Naive thymus-derived CD4-positive, alpha-beta T cell (primary cell): ENCODE data around the gene RFXANK. TPM values are rescaled to one million over a fixed set of nuclear protein-coding genes. Genes with fewer than 3 reads are reported as not detected.

Source experiments
- ATAC-seq: fragments of 150-1000 bp; cut with Tn5 transposase; 2 replicates; pipeline ENCODE4 v1.10.0; 2021; ENCODE audit warnings: mild to moderate bottlenecking, moderate library complexity
- CTCF ChIA-PET: fragments of 350-600 bp; sonication (Branson Sonifier 250); formaldehyde crosslinking; loops from one replicate; lab custom pipeline; 2021; ENCODE audit warnings: antibody characterized with exemption; lab: Charles Lee
- POLR2A ChIA-PET: fragments of 350-600 bp; sonication (Branson Sonifier 250); formaldehyde crosslinking; loops from one replicate; lab custom pipeline; 2021; ENCODE audit warnings: antibody characterized with exemption, inconsistent platforms; lab: Charles Lee
- DNase-seq, 9 donors: peaks; one replicate each; pipeline versions ENCODE4 v3.0.0 to v3.0.0-alpha.2; 2020 to 2022; ENCODE audit warnings: mixed read lengths in 1 of 9
- H3K27ac ChIP-seq: one replicate; pipeline ENCODE4 v1.7.0; 2013; ENCODE audit warnings: mild to moderate bottlenecking, low read depth, low read length, moderate library complexity
- H3K27me3 ChIP-seq, 2 donors: one replicate each; pipeline ENCODE4 v1.7.0; 2013; ENCODE audit warnings: low read length in 2 of 2, mild to moderate bottlenecking in 2 of 2, moderate library complexity in 2 of 2; ENCODE audit not compliant: control insufficient read depth in 2 of 2, insufficient read depth in 2 of 2
- H3K36me3 ChIP-seq, 3 experiments: 1 replicate in 2 of 3; 2 replicates in 1 of 3; pipeline ENCODE4 v1.7.0; 2013; ENCODE audit warnings: low read length in 3 of 3, mild to moderate bottlenecking in 3 of 3, moderate library complexity in 1 of 3; ENCODE audit not compliant: insufficient read depth in 3 of 3, control insufficient read depth in 2 of 3
- H3K4me1 ChIP-seq, 2 donors: one replicate each; pipeline ENCODE4 v1.7.0; 2013; ENCODE audit warnings: low read length in 2 of 2, mild to moderate bottlenecking in 2 of 2, moderate library complexity in 1 of 2; ENCODE audit not compliant: control insufficient read depth in 2 of 2, insufficient read depth in 2 of 2
- H3K4me3 ChIP-seq: 2 replicates; pipeline ENCODE4 v1.7.0; 2013; ENCODE audit warnings: mild to moderate bottlenecking, low read length
- H3K9me3 ChIP-seq, 3 experiments: 1 replicate in 2 of 3; 2 replicates in 1 of 3; pipeline ENCODE4 v1.7.0; 2013; ENCODE audit warnings: low read length in 3 of 3; ENCODE audit not compliant: control insufficient read depth in 2 of 3
- H3K27ac Mint-ChIP-seq, 9 donors: one replicate each; pipeline ENCODE4 v1.8.0; 2020 to 2022; ENCODE audit warnings: mixed read lengths in 9 of 9, mild to moderate bottlenecking in 8 of 9, moderate library complexity in 5 of 9, inconsistent platforms in 2 of 9
- H3K27me3 Mint-ChIP-seq, 5 donors: one replicate each; pipeline ENCODE4 v1.8.0; 2021 to 2022; ENCODE audit warnings: mixed read lengths in 5 of 5, mild to moderate bottlenecking in 1 of 5
- H3K36me3 Mint-ChIP-seq, 5 donors: one replicate each; pipeline ENCODE4 v1.8.0; 2020 to 2022; ENCODE audit warnings: mixed read lengths in 5 of 5, mild to moderate bottlenecking in 3 of 5, inconsistent platforms in 1 of 5
- H3K4me1 Mint-ChIP-seq, 7 donors: one replicate each; pipeline ENCODE4 v1.8.0; 2020 to 2022; ENCODE audit warnings: mixed read lengths in 7 of 7, mild to moderate bottlenecking in 3 of 7, inconsistent platforms in 1 of 7
- H3K4me3 Mint-ChIP-seq, 10 donors: one replicate each; pipeline ENCODE4 v1.8.0; 2020 to 2022; ENCODE audit warnings: mild to moderate bottlenecking in 10 of 10, mixed read lengths in 10 of 10, moderate library complexity in 6 of 10, inconsistent platforms in 2 of 10
- H3K9me3 Mint-ChIP-seq, 11 donors: one replicate each; pipeline ENCODE4 v1.8.0; 2020 to 2022; ENCODE audit warnings: mixed read lengths in 11 of 11, mild to moderate bottlenecking in 4 of 11, inconsistent platforms in 1 of 11, moderate library complexity in 1 of 11
- intact Hi-C, 2 donors: fragments of 100-400 bp; cut with micrococcal nuclease; formaldehyde crosslinking; loops; one replicate each; pipeline ENCODE4 v1.15.1; 2023
- polyA plus RNA-seq, 2 donors: library from polyadenylated mRNA; unstranded; fragments of 300-500 nt; fragmentation: Illumina TruSeq; gene quantifications; one replicate each; pipeline ENCODE4 v1.2.3, GENCODE V29; 2021
- total RNA-seq, 6 experiments: library from RNA in 5 of 6; stranded (reverse) in 5 of 6; gene quantifications; 1 replicate in 5 of 6; 2 replicates in 1 of 6; pipeline ENCODE4 v1.2.3 and lab custom pipeline; 2021 to 2026

The RFXANK gene
- total and polyA plus RNA-seq, 7 experiments from 2014 or later: 60.8 to 114 (median 76.9) TPM

DNA sequence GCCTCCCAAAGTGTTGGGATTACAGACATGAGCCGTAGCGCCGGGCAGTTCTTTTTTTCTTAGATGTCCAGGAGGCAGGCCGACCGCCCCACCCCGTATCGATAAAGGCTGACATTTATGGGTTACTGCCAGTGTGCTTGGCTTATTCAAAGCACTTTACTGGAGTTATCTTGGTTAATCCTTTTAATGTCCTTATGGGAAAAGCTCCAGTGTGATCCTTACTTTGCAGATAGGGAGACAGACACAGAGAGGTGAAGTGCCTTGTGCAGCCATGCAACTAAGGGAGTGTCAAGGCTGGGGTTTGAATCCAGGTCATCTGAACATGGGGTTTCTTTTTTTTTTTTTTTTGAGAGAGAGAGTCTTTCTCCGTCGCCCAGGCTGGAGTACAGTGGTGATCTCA lies 38.9 kb downstream of the RFXANK start:
- Mint-ChIP-seq H3K36me3 (peaks cover 0 to 3% (median 2%) of the 10 kb centered on the region in 5 donors), H3K4me3 (no peak overlapping the region), H3K27me3 (peaks cover 2 to 10% (median 5%) of the 10 kb centered on the region in 5 donors), H3K27ac (no peak overlapping the region), H3K9me3 (peaks cover 0 to 30% (median 11%) of the 10 kb centered on the region in 11 donors), H3K4me1 (no peaks in the 10 kb centered on the region)
- intact Hi-C loops: no loop called here
- no peak for ATAC-seq
- Histone ChIP-seq H3K9me3 (peaks cover 0 to 20% (median 0%) of the 10 kb centered on the region in 3 experiments), H3K27ac (no peak overlapping the region), H3K27me3 (no peaks in the 10 kb centered on the region), H3K36me3 (no peaks in the 10 kb centered on the region), H3K4me1 (no peaks in the 10 kb centered on the region), H3K4me3 (no peak overlapping the region)
- no peak for DNase-seq
- POLR2A ChIA-PET: no interaction called here
- CTCF ChIA-PET: interaction anchor here (1.9 kb wide), 1 partner anchor 85 kb away, joined by 7 read pairs; no protein-coding TSS in a partner anchor

DNA sequence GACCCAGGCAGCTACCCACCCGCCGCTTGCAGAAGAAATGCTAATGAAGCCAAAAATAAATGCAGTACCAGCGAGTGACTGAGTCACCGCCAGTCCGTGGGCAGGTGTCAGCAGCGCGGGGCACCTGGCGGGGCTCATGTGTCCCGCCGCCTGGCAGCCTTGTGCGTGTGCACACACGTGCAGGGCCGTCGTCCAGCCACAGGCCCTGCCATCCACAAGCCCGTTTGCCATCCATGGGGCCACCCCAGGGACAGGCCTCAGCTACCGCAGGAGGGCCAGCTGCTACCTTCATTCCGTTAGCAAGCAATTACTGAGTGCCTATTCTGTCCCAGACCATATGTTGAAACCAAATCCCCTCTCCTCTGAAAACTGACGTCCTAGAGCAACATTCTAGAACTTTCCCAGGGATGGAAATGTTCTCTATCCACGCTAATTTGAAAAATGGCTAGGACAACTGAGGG lies 40.2 kb downstream of the RFXANK start:
- H3K36me3 ChIP-seq: no peaks in the 10 kb centered on the region
- H3K4me3 ChIP-seq: no peak overlapping the region
- H3K27ac ChIP-seq: no peak overlapping the region
- Mint-ChIP-seq H3K27ac (no peak overlapping the region), H3K4me3 (no peak overlapping the region), H3K9me3 (peaks cover 0 to 34% (median 13%) of the 10 kb centered on the region in 11 donors), H3K4me1 (no peaks in the 10 kb centered on the region), H3K36me3 (peaks cover 0 to 6% (median 5%) of the 10 kb centered on the region in 5 donors), H3K27me3 (peaks cover 3 to 15% (median 7%) of the 10 kb centered on the region in 5 donors)
- POLR2A ChIA-PET: no interaction called here
- intact Hi-C loops: no loop called here
- CTCF ChIA-PET: interaction anchor here (0.8 kb wide), 1 partner anchor 205 kb away, joined by 3 read pairs; no protein-coding TSS in a partner anchor
- DNase-seq (no peak), ATAC-seq (no peak)
- peaks cover 0 to 25% (median 0%) of the 10 kb centered on the region in 3 experiments for H3K9me3 ChIP-seq
- no peaks in the 10 kb centered on the region for H3K27me3 ChIP-seq
- no peaks in the 10 kb centered on the region for H3K4me1 ChIP-seq

GRCh38 chr19:19234220-19234816 lies 42.3 kb downstream of the RFXANK start:
- ATAC-seq: no peak
- peaks cover 0 to 6% (median 5%) of the 10 kb centered on the region in 5 donors for H3K36me3 Mint-ChIP-seq
- H3K9me3 ChIP-seq: peaks cover 0 to 25% (median 0%) of the 10 kb centered on the region in 3 experiments
- POLR2A ChIA-PET: no interaction called here
- H3K4me1 Mint-ChIP-seq: peaks cover 0 to 2% (median 0%) of the 10 kb centered on the region in 7 donors
- no peaks in the 10 kb centered on the region for H3K27me3 ChIP-seq
- H3K27ac Mint-ChIP-seq: peak overlapping the region in 1 of 9 donors; percentile 41
- CTCF ChIA-PET: no interaction called here
- H3K27ac ChIP-seq: no peak overlapping the region
- DNase-seq: no peak
- no peaks in the 10 kb centered on the region for H3K36me3 ChIP-seq
- H3K27me3 Mint-ChIP-seq: peaks cover 5 to 23% (median 13%) of the 10 kb centered on the region in 5 donors
- intact Hi-C loops: no loop called here
- H3K9me3 Mint-ChIP-seq: peaks cover 0 to 34% (median 13%) of the 10 kb centered on the region in 11 donors
- H3K4me1 ChIP-seq: no peaks in the 10 kb centered on the region
- no peak overlapping the region for H3K4me3 Mint-ChIP-seq
- H3K4me3 ChIP-seq: no peak overlapping the region

DNA sequence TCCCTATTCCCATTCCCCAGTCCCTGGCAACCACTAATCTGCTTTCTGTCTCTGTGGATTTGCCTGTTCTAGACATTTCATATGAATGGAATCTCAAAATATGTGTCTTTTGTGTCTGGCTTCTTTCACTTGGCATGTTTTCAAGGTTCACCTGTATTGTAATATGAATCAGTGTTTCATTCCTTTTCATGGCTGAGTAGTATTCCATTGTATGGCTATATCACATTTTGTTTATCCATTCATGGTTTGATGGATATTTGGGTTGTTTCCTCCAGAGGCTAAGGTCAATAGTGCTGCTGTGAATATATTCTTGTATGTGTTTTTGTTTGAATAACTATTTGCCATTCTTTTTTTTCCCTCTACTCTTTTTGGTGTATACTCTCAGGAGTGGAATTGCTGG lies 44.1 kb downstream of the RFXANK start:
- DNase-seq: no peak
- Mint-ChIP-seq H3K9me3 (peaks cover 0 to 34% (median 13%) of the 10 kb centered on the region in 11 donors), H3K27me3 (peaks cover 5 to 35% (median 22%) of the 10 kb centered on the region in 5 donors), H3K4me3 (no peak overlapping the region), H3K4me1 (peaks cover 0 to 2% (median 0%) of the 10 kb centered on the region in 7 donors), H3K27ac (no peak overlapping the region), H3K36me3 (peaks cover 0 to 6% (median 5%) of the 10 kb centered on the region in 5 donors)
- intact Hi-C loops: no loop called here
- Histone ChIP-seq H3K4me3 (no peak overlapping the region), H3K27ac (no peak overlapping the region), H3K27me3 (no peaks in the 10 kb centered on the region), H3K9me3 (peaks cover 0 to 25% (median 0%) of the 10 kb centered on the region in 3 experiments), H3K36me3 (no peaks in the 10 kb centered on the region), H3K4me1 (no peaks in the 10 kb centered on the region)
- ChIA-PET POLR2A (no interaction called here), CTCF (no interaction called here)
- no peak for ATAC-seq

DNA sequence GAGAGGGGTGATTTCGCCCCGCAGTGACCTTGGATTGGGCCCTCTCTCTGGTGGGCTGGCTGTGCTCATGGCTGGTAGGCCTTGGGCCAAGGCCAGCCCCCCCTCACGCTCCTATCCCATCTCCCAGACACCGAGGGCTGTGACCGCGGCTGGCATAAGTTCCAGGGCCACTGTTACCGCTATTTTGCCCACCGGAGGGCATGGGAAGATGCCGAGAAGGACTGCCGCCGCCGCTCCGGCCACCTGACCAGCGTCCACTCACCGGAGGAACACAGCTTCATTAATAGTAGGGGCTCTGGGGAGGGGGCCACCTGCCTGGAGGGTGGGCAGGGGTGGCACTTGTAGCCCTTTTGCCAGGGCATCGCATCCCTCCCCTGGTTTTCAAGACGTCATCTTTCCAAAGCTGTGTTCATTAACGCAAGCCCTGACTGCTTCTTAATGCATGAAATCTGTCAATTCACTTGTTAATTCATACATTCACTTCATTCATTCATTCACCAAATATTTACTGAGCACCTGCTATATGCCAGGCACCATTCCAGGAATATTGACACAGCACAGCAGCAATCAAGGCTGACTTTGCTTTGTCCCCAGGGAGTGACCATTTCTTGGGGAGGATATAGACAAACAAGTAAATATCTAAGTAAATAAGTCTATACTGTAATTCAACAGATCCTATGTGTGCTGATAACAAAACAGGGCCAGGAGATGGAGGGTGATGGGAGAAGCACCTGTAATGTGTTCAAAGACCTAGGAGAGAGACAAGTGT lies 46.3 kb downstream of the RFXANK start:
- Mint-ChIP-seq H3K4me1 (peaks cover 0 to 2% (median 0%) of the 10 kb centered on the region in 7 donors), H3K27me3 (peaks cover 5 to 38% (median 22%) of the 10 kb centered on the region in 5 donors), H3K4me3 (no peak overlapping the region), H3K27ac (no peak overlapping the region), H3K36me3 (peaks cover 0 to 6% (median 5%) of the 10 kb centered on the region in 5 donors), H3K9me3 (peaks cover 0 to 27% (median 12%) of the 10 kb centered on the region in 11 donors)
- DNase-seq (no peak), ATAC-seq (no peak)
- intact Hi-C loops: no loop called here
- no peaks in the 10 kb centered on the region for H3K4me1 ChIP-seq
- H3K27me3 ChIP-seq: no peaks in the 10 kb centered on the region
- H3K27ac ChIP-seq: no peak overlapping the region
- no peak overlapping the region for H3K4me3 ChIP-seq
- peaks cover 0 to 24% (median 0%) of the 10 kb centered on the region in 3 experiments for H3K9me3 ChIP-seq
- POLR2A ChIA-PET: no interaction called here
- no peaks in the 10 kb centered on the region for H3K36me3 ChIP-seq
- CTCF ChIA-PET: no interaction called here

DNA sequence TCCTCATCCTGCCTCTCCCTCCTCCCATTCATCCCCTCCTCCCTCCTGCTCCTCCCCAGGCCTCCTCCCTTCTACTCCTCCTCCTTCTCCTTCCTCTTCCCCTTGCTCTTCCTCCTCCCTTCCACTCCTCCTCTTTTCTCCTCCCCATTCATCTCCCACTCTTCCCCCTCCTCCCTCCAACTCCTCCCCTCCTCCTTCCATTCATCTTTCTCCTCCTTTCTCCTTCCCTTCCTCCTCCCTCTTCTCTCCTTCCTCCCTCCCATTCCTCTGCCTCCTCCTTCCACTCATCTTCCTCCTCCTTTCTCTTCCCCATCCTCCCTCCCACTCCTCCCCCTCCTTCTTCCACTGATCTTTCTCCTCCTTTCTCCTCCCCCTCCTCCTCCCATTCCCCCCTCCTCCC lies 47.6 kb downstream of the RFXANK start:
- H3K27ac ChIP-seq: no peak overlapping the region
- no peak overlapping the region for H3K4me3 ChIP-seq
- intact Hi-C loops: no loop called here
- H3K27me3 ChIP-seq: no peaks in the 10 kb centered on the region
- H3K4me1 Mint-ChIP-seq: peaks cover 0 to 2% (median 0%) of the 10 kb centered on the region in 7 donors
- H3K4me1 ChIP-seq: no peaks in the 10 kb centered on the region
- H3K27me3 Mint-ChIP-seq: peaks cover 5 to 38% (median 22%) of the 10 kb centered on the region in 5 donors
- H3K4me3 Mint-ChIP-seq: no peak overlapping the region
- POLR2A ChIA-PET: no interaction called here
- peaks cover 0 to 12% (median 0%) of the 10 kb centered on the region in 3 experiments for H3K9me3 ChIP-seq
- H3K27ac Mint-ChIP-seq: no peak overlapping the region
- no peak for ATAC-seq
- CTCF ChIA-PET: no interaction called here
- no peak for DNase-seq
- H3K36me3 ChIP-seq: no peaks in the 10 kb centered on the region
- H3K9me3 Mint-ChIP-seq: peaks cover 0 to 16% (median 8%) of the 10 kb centered on the region in 11 donors
- H3K36me3 Mint-ChIP-seq: peaks cover 0 to 6% (median 5%) of the 10 kb centered on the region in 5 donors
